GM21515 (cell line): Measurements from ENCODE around the gene KREMEN1.

ENCODE experiments used
- ATAC-seq: cut with Tn5 transposase; IDR thresholded peaks from one replicate; pipeline ENCODE4 v1.9.1; 2021; ENCODE audit not compliant: unreplicated experiment

KREMEN1 gene

DNA sequence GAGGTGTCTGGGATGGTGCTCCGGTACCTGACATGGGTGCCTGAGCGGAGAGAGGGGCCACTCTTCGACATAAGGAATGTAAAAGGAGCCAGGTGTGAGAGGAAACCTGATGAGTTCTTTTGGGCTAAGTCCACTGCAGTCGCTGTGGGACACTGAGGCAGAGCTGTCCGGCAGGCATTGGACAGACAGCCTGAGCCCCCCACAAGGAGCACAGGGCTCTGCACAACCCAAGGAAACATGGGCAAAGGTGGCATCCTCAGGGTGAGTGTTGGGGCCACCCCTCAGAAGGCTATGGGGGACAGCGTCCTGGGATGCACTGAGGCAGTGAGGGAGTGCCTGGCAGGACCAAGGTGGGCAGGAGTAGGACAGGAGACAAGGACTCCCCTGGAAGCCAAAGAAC, 75.2 kb downstream of the KREMEN1 start:
- no peak for ATAC-seq

DNA sequence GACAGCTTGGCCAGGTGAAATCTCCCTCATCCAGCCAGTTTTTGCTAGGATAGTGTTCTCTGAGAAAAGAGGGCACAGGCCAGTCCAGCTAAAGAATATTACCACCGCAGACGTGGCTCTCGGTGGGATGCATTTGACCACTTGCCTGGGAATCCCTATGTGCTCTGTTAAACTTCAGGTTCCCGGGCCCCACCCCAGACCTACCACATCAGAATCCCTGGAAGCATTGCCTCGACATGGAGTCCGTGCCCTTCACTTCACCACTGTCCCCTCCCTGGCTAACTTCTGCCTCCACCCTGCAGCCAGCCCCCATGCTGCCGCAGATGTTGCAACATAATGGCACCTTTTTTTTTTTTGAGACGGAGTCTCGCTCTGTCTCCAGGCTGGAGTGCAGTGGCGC, 76.0 kb downstream of the KREMEN1 start:
- no peak for ATAC-seq

DNA sequence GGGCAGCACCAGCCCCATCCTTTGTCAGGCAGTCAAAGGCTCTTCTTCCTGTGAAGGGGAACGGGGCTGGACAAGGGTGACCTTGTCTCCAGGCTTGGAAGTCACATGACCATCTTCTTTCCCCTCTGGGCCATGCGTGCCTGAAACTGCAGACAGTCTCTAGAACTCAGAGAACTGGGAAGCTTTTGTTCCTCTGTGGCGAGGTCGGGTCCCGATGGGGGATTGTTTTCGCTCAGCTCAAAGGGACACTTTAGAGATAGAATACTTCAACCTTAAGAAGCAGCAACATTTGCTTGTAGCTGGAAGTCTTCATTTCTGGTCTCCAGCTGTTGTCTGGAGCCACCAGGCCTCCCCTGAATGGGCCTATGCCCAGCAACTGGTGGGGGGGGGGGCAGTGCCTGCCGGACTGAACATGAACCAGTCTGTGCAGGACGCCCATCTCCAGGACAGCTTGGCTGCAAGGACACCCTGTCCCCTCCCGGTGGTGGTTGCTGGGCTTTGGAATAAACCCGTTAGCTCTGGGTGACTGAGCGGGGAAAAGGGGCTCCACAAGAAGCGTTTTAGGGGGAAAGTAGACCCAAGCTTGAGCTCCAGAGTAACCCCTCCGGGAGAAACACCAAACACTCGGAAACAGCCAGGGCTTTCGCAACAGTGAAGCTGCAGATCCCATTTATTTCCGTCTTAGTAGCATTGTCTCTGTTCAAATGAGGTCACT, 77.2 kb downstream of the KREMEN1 start:
- ATAC-seq = no peak

DNA sequence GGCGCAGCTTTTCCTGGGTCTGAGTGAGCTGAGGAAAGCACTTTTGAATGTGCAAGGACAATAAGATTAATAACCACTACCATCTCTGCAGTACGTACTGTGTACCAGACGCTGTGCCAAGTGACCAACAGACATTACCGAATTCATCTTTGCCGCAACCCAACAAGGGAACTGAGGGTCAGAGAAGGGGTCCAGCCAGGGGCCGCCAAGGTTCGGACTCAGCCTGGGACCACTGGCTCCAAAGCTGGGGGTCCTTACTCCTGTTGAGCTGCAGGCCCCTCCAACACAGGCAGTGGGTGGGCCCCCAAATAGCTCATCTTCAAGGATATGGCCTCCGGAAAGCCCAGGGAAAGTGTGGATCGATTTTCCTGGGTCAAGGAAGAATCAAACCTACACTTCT, 77.9 kb downstream of the KREMEN1 start:
- ATAC-seq = no peak

DNA sequence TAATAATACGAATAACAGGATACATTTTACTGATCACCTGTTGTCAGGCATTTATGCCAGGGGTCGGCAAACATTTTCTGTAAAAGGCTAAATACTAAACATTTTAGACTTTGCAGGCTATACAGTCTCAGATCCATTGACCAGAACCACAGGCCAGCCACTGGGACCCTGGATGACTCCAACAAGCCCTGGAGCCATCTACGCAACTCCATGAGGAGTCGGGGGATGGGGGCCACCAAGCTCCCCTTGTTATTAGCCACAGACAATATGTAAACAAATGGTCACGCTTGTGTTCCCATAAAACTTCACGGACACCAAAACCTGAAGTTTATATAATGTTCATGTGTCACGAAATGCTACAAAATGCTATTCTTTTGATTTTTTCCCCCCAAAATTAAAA, 78.5 kb downstream of the KREMEN1 start:
- ATAC-seq = no peak

DNA sequence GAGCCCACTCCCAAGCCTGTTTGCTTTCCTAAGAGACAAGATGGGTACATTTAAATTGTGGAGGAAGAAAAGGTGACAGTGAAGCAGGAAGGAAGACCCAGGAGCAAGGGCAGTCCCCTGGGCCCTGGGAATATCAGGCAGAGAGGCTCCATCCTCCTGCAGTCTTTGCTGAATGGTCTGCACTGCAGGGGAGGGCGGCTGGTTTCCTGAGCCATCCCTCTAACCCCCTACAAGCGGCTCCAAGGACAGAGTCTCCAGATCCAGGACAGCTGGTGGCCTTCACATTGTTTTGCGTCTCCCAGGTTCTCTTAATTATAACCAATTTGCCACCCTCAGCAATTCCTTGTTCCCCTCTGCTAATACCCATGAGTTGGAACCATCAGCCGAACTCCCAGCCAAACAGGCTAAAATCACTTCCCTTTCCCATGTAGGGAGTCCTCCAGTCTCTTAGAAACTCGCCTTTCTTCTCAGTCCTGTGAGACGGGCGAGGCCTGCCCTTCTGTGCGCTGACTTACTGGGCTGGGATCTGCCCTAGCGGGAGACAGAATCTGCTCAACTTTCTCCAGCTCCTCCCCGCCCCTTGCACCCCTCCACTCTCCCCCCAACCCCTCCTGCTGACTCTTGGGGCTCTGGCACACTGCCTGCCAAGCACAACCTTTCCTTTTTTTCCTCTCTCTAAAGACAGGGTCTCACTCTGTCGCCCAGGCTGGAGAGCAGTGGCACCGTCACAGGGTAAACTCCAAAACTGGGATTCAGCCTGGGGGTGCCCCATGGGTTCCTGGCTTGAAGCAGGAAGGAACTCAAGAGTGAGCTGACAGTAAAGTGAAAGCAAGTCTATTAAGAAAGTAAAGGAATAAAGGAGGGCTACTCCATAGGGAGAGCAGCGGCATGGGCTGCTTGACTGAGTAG, 79.5 kb downstream of the KREMEN1 start:
- ATAC-seq = no peak

DNA sequence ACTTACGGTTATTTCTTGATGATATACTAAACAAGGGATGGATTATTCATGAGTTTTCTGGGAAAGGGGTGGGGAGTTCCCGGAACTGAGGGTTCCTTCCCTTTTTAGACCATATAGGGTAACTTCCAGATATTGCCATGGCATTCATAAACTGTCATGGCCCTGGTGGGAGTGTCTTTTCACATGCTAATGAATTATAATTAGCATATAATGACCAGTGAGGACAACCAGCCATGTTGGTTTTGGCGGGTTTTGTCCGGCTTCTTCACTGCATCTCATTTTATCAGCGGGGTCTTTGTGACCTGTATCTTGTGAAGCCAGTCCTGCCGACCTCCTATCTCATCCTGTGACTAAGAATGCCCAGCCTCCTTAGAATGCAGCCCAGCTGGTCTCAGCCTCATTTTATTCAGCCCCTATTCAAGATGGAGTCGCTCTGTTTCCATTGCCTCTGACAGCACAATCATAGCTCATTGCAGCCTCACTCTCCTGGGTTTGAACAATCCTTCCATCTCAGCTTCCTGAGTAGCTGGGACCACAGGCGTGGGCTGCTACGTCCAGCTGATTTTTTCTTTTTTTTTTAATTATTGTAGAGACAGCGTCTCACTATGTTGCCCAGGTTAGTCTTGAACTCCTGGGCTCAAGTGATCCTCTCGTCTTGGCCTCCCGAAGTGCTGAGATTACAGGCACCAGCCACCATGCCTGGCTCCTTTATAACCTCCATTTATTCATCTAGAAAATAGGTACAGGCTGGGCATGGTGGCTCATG, 80.3 kb downstream of the KREMEN1 start:
- no peak for ATAC-seq

DNA sequence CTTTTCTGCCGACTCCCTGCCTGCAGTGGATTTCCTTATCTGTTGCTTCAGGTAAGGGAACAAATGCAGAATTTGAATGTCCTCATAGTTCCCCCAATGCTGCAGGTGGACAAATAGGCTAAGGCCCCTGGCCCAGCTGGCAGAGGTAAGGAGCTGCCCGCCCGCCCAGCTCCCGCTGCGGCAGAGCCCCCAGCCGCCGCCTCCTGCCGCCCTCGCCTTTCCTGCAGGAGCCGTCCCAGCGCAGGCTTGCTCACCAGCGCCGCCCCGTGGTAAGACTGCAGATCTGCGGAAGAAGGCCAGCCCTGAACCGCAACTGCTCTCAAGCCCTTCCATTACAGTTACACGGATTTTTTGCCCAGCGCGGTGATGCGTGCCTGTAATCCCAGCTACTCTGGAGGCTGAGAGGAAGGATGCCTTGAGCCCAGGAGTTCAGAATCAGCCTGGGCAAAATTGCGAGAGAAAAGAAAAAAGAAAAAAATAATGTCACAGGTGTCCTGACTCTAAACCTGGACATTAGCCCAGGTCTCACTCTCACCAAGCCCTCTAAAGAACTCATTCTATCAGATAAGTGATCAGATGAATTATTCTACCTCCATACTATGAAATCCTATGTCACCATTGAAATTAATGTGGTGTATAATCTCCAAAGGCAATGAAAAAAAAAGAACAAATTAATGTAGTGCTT, 81.7 kb downstream of the KREMEN1 start:
- no peak for ATAC-seq

DNA sequence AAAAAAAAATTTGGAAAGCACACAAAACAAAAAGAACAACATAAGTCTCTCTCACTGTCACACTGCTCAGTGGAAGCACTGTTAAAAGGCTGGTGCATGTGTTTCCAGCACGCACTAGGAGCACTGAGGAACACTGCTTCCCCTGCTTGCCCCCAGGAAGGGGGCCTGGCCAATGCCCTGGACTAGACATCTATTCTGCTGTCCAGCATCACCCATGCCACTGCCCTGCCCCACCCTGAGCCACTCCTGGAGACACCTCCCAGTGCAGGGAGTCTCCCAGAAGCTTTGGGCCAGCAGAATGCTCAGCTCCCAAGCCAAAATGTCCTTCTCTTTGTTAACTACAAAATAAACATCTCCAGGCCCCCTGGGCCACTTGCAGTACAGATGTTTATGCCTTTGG, 83.1 kb downstream of the KREMEN1 start:
- no peak for ATAC-seq

DNA sequence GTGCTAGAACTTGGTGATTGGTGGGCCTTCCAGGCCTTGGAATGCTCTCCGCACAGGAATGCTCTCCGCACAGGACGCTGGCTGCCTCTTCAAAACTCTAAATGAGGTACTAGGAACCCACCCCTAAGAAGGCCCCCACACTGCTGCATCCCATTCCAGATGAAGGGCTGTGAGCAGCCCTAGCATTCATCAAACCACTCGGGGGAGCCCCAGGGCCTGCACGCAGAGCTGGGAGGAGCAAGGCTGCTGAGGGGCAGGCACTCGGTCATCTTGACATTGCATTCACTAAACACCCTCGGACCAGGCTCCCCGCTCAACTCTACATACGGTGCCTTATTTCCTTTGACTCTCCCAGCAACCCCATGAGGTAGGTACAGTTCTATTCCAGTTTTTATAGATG, 83.7 kb downstream of the KREMEN1 start:
- ATAC-seq = no peak

DNA sequence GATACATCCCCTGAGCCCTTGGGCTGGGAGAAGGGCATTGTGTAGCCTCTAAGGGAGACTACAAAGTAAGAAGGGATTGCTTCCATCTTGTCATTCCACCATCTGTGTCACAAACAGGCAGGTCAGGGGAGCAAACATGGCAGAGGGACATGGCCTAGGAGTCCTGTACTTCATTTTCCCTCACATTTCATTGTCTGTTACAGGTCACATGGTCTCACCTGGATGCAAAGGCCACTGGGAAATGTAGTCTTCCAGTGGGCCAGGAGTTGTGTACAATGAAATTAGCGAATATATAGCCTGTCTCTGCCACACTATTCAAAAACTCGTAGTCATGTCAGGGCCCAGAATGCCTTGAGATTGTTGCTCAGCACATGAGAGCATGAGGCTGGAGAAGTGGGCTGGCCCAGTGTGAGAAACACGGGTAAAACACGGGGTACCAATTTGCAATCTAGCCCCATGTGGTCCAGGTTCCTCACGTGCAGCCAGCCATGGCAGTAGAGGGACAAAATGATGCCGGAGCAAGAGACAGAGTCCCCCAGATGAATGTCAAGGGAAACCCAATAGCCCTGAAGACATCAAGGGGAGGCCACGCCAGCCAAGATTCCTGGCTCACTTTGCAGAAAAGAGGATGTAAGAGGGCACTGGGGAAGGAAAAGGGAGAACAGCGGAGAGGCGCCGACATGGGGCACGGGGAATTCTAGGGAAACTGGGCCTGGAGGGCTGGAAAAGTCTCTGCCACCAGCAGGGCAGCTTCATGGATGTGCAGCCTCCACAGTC, 85.1 kb downstream of the KREMEN1 start:
- ATAC-seq = no peak

DNA sequence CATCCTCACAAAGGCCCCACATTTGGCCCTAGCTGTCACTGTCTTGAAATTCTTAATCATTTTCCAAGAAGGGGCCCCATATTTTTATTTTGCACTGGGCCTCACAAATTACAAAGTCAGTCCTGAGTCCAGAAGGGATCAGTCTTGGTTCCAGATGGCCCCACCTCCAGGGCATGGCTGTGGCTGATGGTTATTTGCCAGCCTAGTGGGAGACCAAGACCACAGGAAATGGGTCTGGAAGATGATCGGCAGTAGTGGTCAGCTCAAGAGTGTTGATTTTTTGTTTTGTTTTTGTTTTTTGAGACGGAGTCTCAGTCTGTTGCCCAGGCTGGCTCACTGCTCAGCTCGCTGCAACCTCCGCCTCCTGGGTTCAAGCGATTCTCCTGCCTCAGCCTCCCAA, 85.7 kb downstream of the KREMEN1 start:
- ATAC-seq = no peak

DNA sequence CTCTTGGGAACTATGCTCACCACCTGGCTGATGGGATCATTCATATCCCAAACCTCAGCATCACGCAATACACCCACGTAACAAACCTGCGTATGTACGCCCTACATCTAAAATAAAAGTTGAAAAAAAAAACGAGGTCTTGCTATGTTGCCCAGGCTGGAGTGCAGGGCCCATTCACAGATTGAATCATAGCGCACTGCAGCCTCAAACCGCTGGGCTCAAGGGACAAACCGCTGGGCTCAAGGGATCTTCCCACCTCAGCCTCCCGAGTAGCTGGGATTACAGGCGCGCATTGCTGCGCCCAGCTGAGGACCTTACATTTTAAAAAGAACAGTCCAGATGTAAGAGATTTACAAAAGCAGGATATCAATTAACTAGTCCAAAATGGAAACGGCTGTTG, 91.0 kb downstream of the KREMEN1 start:
- no peak for ATAC-seq

DNA sequence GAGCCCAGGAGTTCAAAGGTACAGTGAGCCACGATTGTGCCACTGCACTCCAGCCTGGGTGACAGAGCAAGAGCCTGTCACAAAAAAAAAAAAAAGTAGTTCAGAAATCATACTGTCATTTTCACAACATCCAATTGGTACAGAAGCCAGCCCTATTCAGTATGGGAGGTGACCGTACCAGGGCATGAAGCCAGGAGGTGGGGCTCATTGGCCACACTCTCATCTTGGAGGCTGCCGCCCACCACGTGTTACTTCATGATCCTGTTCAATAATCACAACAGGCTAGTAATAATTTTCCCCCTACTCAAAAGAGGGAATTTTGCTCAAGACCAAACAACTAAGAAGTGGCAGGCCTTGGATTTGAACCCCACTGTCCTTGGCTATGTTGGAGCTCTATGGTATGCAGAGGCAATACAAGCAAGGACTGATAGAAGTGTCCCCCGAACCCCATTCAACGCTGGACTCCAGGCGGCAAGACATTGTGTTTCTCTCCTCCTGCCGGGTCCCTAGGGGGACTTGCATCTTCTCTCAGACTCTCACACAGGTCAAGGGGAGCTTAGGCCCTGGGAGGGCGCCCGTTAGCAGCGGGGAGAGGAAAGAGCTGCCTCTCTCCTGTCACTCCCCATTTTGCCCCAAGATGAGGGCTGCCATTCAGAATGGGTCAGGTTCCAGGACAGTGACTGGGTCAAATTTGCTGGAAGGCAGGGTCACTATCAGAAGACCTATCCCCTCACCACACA, 92.7 kb downstream of the KREMEN1 start:
- no peak for ATAC-seq

DNA sequence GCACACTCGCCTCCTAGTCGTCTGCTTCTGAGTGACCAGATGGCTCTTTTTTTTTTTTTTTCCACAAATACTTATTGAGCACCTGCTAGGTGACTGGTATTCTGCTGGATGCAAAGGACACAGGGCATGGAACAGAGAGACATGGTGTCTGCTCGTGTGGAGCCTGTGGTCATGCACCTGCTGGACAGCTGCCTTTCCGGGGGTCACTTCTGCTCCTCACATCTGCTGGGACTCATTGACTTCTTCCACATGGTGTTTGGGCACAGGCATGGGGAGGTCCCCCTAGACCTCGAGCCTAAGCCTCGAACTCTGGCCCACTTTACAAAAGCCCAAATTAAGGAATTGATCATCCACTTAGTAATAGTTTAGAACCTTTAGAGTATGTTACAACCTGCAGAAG, 93.3 kb downstream of the KREMEN1 start:
- ATAC-seq = no peak

DNA sequence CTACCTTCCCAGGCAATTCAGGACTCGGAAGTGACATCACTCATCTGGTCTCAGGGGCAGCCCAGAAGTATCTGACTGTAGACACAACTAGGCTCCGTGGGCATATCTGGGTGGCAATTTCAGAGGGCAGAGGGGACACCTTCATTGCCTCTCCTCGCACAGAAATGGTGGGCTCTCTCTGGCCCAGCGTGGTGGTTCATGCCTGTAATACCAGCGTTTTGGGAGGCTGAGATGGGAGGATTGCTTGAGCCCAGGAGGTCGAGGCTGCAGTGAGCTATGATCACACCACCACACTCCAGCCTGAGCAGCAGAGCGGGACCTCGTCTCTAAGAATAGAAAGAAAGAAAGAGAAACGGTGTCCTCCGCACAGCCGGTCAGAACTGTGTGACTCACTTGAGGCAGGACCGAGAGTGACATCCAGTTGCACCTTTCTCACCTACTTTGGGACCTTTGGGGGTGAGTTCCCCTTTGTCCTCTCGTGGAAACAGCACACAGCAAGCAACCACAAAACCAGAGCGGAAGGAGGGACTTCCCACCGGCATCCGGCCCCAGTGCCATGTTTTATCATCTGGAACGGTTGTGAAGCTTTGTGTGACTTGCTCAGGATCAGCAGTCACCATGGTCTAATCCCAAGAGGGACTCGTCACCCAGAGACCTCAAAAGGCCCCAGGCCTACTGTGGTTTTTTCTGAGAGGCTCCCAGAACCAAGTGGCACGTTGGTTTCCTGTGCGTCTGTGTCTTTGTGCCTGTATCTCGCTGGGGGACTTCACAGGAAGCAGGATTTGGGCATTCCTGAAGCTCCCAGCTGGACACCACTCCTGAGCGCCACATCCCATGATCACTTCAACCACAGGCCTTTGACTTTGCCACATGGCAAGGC, 94.4 kb downstream of the KREMEN1 start:
- ATAC-seq = peak; percentile 87

DNA sequence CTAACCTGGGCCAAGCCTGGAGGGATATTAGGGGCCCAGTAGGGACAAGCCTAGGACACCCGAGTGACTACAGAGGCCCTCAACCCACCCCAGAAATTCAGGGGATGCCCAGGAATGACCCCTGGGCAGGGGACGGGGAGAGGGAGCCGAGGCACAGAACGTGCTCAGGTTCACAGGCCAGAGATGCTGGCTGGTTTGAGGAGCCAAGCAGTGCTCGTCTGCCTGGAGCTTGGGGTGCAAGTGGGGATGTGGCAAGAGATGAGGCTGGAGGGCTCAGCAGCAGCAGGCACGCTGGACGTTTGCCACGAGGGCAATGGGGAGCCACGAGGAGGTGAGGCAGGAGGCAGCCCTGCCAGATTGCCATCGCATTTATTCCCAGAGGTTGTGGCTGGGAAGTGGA, 98.9 kb downstream of the KREMEN1 start:
- ATAC-seq = no peak

DNA sequence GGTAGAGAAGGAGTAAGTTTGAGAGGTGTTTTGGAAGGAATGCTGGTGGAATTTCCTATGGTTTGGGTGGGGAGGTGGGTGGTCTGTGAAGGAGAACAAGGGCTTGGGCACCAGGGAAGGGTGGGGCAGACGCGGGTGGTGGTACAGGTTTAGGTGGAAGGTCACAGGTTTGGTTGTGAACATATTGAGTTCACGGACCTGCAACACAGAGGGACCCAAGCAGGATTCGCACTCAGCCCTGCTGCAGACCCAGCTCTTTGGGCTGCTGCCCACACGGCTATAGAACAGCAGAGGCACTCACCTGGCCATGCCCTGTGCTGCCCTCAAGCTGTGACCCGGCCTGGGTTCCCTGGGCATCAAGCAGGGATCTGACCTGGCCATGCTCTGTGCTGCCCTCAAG, 99.4 kb downstream of the KREMEN1 start:
- ATAC-seq = no peak
